HG03342 (cell line): ENCODE results near the gene TLCD2.
A peak's percentile ranks its signal among the peaks of the same experiment; 100 is the strongest.
"Not testable (repeated sequence)": the region's sequence is repeated elsewhere in the genome, so short reads cannot be mapped to it uniquely, and the experiment has no call there.

Source experiments
- ATAC-seq: cut with Tn5 transposase; IDR thresholded peaks from one replicate; pipeline ENCODE4 v1.9.1; 2021; ENCODE audit warnings: mild to moderate bottlenecking, moderate library complexity; ENCODE audit not compliant: unreplicated experiment

Gene TLCD2

DNA sequence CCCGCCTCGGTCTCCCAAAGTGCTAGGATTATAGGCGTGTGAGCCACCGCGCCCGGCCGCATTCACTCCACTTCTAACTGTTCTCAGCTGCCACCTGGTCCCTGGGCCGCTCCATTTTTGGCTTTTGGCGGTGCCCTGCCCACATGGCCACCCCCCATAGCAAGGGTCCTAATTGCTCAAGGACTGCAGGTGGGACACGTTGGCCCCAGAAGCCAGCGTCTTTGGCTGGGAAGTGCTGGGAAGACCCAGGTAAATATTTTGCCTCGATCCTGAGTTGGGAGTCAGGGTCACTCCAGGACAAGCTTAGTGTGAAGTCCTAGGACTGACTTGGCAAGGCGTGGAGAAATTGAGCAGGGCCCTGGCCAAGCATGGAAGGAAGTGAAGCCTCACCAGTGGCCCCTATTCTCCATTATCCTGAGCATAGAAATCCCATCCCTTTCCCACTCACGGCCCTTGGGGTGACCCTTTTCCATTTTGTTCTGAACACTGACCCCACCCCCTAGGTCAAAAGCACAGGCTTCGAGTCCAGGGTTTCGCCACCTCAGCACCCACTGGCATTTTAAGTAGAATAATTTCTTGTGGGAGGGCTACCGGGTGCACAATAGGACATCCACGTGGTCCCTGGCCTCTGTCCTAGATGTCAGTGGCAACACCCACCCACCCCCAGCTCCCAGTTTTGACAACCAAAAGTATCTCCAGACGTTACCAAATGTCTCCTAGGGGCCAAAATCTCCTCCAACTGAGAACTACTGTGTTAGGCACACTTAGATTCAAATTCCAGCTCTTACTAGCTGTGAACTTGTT, 8.4 kb upstream of the TLCD2 start:
- no peak for ATAC-seq

DNA sequence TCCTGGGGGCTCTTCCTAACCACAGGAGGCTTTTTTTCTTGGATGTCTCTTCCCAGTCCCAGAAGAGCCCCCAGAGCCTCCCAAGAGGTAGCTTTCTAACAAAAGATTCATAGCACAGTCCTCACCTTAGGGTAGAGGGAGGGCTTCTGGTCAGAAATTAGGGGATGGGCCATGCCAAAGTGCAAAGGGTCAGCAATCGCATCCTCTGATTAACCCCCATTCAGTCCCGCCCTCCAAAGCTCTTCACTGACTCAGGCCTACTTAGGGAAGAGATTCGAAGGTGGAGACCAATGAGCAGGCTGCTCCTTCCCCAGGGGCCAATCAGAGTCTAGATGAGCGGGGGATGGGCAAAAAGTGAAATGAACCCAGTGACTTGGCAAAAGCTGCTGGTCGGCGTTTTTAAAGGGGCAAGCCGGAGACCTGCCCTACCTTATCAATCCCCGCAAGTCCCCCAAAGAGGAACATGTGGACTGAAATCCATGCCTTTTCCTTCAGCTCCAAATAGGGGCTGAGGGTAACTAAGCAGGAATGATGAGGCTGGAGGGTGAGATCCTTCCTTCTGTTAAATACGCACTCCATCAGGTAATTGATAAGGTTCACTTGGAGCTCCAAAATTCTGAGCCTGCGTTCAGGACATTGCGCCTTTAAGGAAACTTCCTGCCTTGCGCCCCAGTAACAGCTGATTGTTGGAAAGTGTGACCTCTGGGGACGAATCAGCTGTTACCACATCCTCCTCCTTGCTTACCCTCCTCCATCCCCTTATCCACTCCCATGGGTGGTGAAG, 6.9 kb upstream of the TLCD2 start:
- ATAC-seq = peak; percentile 44

DNA sequence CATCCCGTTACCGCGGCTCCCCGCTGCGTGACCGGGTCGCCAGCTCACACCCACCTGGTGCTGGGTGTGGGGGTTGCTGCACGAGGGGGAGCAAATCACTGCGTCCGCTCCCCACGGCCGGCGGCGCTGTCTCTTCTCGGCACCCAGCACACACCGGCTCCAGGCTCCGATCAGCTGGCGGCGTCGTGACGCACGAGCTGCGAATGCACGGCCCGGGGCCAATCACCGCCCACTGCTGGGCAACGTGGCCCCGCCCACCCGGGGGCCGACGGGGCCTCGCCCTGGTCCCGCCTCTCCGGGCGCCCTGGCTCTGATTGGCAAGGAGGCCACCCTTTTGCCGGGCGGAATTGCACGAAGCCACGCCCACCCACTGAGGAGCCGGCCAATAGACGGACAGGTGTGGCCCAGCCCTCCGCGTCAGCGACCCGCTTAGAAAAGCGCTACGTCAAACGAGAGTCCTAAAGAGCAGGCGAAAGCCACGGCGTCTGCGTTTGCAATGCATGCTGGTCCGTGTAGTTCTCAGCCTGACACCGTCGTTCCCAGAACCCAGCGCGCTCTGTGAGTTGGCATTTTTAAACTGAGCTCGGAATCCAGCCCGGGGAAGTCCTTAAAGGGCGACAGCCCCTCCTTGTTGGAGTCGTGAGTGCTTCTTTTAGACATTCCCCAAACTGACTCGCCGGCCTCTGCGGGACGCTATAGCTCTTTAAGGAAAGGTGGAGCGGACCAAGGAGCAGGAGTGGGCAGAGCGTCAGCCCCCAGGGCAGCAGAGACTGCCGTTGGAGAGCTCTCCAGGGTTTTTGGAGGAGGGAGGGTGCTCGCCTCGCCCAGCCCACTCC, 6.1 kb upstream of the TLCD2 start:
- peak; percentile 80 for ATAC-seq

DNA sequence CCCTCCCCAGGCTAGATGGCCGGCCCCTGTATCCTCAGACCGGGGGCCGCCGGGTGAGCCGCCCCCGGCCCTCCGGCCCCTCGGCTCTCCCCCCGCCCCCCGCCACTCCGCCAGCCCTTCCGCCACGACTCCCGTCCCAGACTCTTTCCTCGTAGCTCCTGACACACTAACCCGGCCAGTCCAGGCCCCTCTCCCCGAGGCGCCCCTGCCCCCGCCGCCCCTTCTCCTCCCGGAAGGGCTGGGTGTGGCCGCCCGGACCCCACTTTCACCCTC, 5.6 kb upstream of the TLCD2 start:
- no peak for ATAC-seq

DNA sequence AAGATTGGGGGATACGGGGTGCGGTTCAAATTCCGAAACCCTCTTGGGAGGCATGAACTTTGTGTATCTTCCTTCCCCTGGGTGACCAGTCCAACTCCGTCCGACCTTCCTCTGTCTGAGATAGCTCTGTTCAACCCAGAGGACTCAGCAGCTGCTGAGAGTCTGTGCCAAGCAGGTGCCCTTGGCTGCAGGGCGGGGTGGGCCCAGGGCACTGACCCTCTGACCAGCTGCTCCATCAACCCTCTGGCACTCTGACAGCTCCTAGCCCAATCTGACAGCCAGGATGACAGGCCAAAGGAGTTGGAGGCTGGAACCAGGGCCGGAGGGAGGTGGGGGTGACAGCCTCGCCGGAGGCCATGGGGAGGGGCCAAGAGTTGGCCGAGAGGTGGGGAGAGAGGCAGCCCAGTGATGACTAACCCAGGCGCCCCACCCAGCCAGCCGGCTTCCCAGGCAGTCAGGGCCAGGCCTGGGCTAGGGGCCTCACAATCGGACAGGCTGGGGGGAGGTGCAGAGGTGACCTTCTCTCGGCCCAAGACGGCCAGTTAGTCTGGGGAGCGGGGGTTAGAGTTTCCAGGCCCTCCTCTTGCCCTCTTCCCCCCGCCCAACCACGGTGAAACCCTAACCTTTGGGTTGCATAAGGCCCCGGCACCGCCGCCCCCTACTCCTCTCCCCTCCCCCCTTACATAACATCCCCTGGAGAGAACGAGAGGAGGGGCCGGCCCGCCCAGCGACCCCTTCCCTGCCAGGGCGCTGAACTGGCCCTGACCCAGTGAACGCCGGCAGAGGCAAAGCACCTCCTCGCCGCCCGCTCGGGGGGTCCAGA, 5.0 kb upstream of the TLCD2 start:
- ATAC-seq = no peak

DNA sequence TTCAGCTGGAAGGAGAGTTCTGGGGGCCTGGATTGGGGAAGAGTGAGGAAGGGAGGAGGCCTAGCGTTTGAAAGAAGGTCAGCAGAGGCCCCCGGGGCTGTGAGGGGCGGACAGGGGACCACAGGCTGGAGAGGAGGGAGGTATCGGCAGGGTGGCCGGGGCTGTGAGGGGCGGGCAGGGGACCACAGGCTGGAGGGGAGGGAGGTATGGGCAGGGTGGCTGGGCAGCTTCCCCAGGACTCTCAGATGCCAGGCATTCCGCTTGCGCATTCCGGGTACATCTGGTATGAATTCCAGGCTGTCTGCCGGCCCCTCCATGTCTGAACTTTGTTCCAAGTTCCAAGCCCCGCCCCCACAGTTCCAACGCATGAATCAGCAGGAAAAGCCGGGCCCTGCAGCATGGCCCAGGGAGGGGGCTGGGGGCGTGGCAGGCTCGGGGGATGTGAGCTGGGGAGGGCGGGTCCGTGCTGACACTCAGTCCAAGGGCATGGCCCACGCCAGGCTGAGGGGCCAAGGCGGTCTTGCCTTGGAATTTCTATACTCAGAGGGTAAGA, 4.3 kb upstream of the TLCD2 start:
- ATAC-seq = no peak

DNA sequence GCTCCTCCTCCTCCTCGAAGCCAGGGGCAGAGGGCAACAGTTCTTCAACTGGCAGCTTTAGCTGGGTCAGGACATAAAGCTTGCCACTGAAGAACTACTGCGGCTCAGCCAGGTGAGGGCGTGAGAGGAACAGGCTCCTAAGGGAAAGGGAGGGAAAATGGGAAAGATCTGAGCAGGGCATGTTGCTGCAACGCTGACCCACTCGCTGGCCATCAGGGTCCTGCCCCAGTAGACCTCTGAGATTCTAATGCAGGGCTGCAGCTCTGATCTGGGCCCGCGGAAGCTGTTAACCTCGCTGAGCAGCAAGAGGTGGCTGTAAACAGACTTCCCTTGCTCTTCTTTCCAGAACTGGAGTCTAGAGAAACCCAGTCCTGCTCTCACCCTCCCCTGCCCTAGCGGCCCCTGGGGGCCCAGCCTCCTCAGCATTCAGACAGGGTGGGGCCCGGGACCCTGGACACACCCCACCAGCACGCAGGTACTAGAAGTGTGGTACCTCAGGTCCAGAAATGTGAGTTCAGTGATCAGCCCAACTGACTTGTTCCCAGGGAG, 3.8 kb upstream of the TLCD2 start:
- no peak for ATAC-seq

DNA sequence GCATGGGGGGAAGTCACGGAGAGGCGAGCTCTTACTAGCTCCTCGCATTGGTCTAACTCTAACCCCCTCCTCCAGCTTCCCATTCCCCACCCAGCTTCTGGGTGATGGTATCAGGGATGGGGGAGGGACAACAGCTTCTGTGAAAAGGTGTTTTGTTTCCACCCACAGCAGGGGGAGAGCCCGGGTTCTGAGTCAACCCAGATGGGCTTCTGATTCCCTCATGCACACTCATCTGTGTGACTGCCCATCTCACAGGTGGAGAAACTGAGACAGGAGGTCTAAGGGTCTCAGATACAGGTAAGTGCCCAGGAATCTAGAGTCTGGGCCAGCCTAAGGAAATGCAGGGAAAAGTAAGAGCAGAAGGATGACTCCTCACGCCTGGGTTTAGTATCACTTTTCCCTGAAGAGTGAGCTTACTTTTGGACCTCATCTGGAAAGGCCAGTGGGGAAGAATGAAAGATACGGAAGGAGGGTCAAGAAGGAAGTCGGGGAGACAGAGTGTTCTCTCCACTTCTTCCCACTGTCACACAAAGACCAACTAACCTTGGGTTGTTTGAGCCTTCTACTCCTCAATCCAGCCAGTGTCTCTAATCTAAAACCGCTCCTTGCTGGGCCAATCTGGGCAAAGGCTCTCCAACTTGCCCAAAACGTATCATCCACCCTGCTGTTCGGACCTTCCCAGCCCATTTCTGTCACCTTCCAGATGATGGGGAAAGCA, 3.1 kb upstream of the TLCD2 start:
- no peak for ATAC-seq

DNA sequence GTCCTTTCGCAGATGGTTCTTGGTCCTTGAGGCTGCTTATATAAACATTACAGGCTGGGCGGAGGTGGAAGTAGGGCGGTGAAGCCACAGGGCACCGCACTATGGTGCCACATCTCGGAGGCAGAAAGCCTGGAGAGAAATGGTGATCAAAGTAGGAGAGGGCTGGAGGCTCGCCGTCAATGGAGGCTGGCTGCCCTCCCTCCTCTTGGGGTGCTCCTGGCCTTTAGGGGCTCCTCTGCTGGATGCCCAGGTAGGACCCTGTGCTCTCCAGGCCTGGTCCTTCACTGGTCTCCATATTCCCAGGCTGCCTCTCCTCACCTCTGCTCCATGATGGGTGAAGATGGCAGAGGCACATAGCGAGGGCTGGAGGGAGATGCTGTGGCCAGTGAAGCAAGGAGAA, 2.1 kb upstream of the TLCD2 start:
- ATAC-seq = no peak

DNA sequence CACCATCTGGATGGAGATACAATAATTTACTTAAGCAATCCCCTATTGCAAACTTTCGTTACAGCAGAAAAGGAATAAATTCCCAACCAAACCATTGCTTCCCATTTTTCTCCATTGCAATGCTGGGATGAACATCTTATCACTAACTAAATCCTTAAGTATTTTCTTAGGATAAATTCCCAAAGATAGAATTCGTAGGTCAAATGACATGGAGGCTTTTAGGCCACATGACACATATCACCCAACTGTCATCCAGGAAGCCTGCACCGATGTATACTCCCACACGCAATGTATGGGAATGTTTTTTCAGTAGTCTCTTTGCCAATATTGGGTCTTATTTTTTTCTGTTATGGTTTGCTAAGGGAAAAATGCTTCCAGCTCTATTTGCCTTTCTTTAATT, 1.6 kb upstream of the TLCD2 start:
- no peak for ATAC-seq

DNA sequence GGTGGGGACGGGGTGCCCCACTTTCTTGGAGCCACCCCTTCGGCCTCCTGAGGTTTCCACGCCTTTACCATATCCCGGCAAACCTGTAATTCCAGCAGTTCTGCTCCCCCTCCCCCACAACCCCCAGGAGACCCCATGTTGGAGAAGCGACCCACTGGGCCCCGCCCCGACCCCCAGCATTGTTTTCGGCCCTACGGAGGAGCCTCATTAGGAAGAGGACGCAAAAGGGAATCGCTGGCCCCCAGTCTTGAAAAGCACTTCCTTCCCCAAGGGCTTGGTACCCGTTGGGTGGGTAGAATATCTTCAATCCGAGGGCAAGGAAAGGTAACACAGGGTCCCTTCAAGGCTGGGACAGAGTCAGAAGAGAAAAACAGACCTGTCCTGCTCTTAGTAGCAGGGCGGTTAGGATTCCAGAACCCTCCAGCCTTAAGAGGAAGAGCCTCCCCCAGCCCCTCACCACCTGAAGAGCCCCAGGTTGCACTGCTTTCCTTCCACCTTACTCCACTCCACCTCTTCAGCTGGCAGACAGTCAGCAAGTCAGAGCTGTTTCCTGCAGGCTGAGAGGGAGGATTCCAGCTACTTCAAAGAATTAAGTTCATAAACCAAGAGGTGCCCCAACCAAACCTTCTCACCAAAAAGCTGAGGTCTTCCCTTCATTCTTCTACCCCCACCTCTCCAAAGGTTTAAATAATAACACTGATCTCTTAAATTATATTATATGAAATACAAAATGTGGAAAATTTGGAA, 803 bp upstream of the TLCD2 start:
- no peak for ATAC-seq

DNA sequence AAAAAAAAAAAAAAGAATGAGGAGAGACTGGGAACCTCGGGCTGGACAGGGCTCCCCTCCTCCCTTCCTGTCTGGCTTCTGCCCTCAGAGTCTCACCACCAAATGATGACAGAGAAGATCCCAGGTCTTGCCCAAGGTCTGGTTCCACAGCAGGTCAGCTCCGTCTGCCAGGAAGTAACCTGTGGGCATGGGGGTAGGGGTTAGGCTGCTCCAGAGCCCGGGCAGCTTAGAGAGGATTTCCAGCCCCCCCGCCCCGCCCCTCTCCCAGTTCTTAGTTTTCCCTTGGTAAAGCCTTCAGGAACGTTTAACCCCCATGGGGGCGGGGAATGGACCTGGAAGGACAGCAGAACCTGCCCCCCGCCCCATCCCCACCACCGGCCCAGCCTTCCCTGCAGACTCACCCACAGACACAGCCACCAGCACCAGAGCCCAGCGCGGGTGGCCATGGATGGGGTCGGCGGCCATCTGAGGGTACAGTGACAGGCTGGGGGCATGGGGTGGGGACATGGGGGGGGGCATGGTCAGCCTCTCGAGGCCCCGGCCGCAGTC, 700 bp downstream of the TLCD2 start:
- no peak for ATAC-seq

DNA sequence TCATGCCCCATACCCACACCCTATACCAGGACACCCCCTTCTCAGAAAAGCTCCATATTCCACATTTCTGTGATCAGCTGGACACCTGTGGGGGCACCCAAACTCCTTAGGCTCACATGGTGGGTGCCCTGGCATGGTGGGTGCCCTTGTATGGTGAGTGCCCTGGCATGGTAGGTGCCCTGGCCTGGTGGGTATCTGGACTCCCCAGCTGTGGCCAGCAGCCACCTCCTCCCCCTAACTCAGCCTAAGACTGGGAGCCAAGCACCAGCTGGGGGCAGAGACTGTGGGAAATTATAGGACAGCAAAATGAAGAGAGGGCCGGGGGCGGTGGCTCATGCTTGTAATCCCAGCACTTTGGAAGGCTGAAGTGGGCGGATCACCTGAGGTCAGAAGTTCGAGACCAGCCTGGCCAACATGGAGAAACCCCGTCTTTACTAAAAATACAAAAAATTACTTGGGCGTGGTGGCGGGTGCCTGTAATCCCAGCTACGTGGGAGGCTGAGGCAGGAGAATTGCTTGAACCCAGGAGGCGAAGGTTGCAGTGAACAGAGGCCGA, 1.3 kb downstream of the TLCD2 start:
- ATAC-seq = not testable (repeated sequence)

DNA sequence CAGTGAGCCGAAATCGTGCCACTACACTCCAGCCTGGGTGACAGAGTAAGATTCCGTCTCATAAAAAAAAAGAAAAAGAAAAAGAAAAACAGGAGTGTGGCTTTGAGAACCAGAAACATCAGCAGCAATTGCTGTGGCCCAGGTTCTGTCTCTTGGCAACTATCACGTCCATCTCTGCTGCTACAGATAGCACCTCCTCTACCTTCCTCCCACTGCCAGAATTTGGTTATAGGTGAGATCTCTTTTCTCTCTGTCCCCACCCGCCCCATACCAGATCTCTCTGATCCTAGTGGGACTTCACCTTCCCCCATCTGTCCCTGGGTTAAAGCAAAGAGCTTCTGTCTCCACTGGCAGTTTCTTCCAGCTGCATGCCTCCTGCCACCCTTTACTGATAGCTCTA, 3.1 kb downstream of the TLCD2 start:
- no peak for ATAC-seq

DNA sequence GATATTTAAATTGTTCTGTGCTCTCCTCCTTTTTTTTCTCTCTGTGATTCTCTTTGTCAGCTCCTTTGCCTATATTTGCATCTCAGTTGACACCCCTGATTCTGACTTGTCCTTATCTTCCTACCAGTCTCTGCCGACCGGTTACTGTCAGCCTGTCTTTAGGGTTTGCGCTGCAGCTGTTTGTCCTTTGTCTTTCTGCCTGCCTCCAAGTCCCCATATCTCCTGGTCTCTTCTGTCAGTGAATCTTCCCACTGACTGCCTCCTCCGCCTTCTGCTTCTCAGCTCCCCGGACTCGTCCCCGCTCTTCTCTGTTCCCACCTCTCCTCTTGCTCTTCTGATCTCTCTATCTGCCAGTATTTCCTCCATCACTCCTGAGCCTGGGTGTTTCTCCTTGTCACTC, 5.2 kb downstream of the TLCD2 start:
- ATAC-seq = no peak

DNA sequence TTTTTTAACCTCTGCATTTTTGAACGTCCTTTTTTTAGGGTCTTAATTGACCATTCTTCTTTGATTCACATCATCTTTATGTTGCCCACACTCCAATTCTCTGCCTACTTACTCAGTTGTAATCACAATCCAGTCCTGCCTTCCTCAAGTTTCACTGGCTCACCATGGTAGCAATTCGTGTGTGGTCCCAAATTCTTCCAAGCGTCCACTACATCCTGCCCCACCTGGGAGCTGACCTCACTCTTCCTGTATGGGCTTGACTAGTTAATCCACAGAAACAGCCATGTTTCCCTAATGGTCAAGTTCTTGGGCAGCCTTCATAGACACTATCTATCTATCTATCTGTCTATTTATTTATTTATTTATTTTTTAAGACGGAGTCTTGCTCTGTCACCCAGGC, 7.1 kb downstream of the TLCD2 start:
- no peak for ATAC-seq

DNA sequence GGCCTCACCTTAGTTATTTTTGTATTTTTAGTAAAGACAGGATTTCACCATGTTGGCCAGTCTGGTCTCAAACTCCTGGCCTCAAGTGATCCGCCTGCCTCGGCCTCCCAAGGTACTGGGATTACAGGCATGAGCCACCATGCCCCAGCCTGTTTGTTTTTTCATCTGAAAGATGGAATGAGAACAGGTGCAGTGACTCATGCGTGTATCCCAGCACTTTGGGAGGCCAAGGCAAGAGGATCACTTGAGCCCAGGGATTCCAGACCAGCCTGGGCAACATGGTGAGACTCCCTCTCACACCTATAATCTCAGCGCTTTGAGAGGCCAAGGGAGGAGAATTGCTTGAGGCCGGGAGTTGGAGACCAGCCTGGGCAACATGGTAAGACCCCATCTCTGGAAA, 10.3 kb downstream of the TLCD2 start:
- not testable (repeated sequence) for ATAC-seq

DNA sequence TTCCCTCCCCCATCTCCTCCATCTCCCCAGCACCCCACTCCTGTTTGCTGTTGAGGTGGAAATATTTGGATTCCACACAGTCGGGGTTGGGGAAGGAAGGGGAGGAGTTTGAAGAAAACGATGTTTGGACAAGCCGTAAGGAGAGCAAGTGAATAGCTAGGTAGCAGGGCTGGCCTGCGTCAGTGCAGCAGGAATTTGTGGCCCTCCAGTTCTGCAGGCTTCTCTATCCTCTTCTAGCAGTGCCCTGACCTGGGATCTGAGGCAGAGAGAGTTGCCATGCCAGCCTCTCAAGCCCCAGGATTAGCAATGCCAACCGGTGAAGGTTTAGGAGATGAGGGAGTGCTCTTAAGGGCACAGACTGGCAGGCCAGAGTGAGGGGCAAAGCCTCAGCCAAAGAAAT, 12.5 kb downstream of the TLCD2 start:
- ATAC-seq = no peak
